Measurements from ENCODE around the gene SCAPER.

The SCAPER gene

GRCh38 chr15:76342058-76342381, 563.1 kb downstream of the SCAPER start:
- no peak for TF ChIP-seq CTCF (IDR thresholded peaks at IDR 0.05; ENCODE audit: control insufficient read depth, extremely low read depth, insufficient read depth)
- DNase-seq (ENCODE audit: low read depth) = no peak
- no peak overlapping the region for H3K4me3 ChIP-seq (ENCODE audit: low read depth, low read length)

- no peak for TF ChIP-seq CTCF (IDR thresholded peaks at IDR 0.05; ENCODE audit: control insufficient read depth, extremely low read depth, insufficient read depth)
- DNase-seq (ENCODE audit: low read depth) = no peak
- no peak overlapping the region for H3K4me3 ChIP-seq (ENCODE audit: low read depth, low read length)
These were observed 563.6 kb downstream of the SCAPER start for GRCh38 chr15:76341366-76342057.

GRCh38 chr15:76340803-76341365, 564.3 kb downstream of the SCAPER start:
- DNase-seq (ENCODE audit: low read depth) = no peak
- H3K4me3 ChIP-seq (ENCODE audit: low read depth, low read length) = no peak overlapping the region
- TF ChIP-seq CTCF (IDR thresholded peaks at IDR 0.05; ENCODE audit: control insufficient read depth, extremely low read depth, insufficient read depth) = no peak

GRCh38 chr15:76340198-76340802, 564.8 kb downstream of the SCAPER start:
- DNase-seq (ENCODE audit: low read depth) = no peak
- no peak for TF ChIP-seq CTCF (IDR thresholded peaks at IDR 0.05; ENCODE audit: control insufficient read depth, extremely low read depth, insufficient read depth)
- H3K4me3 ChIP-seq (ENCODE audit: low read depth, low read length) = no peak overlapping the region

- no peak for DNase-seq (ENCODE audit: low read depth)
- TF ChIP-seq CTCF (IDR thresholded peaks at IDR 0.05; ENCODE audit: control insufficient read depth, extremely low read depth, insufficient read depth) = no peak
- H3K4me3 ChIP-seq (ENCODE audit: low read depth, low read length) = no peak overlapping the region
These were observed 565.6 kb downstream of the SCAPER start for GRCh38 chr15:76339305-76340197.

- no peak for TF ChIP-seq CTCF (IDR thresholded peaks at IDR 0.05; ENCODE audit: control insufficient read depth, extremely low read depth, insufficient read depth)
- H3K4me3 ChIP-seq (ENCODE audit: low read depth, low read length) = no peak overlapping the region
- no peak for DNase-seq (ENCODE audit: low read depth)
These were observed 566.4 kb downstream of the SCAPER start for GRCh38 chr15:76338486-76339304.
